Measurements from ENCODE around the gene TBC1D22A. TPM values are rescaled to one million over a fixed set of nuclear protein-coding genes. Genes with fewer than 3 reads are reported as not detected.

The TBC1D22A gene
- total RNA-seq, 2 donors from 2014 or later: 21.0 to 27.9 TPM

DNA sequence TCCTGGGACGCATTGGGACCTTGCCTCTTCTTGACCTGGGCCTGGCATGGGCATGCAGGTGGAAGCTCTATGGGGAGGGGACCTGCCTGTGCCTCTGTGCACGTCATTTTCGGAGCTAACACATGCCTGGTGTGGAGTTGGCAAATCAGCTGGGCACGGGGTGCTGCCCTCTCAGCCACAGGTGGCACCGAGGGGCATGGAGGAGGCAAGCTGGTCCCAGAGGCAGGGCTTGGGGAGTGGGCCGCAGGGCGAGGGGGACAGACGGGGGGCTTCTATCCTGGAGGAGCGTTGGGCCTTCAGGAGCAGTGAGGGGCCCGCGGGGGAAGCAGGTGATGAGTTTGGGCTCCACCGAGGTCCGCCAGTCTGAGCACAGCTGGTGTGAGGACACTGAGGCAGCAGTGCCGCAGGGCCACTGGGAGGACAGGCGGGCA lies 362.0 kb downstream of the TBC1D22A start:
- Mint-ChIP-seq H3K4me1 (peaks cover 7% of the 10 kb centered on the region), H3K27ac (peak overlapping the region; percentile 62), H3K4me3 (no peak overlapping the region), H3K36me3 (ENCODE audit: low read depth) (peaks cover 11% of the 10 kb centered on the region), H3K27me3 (ENCODE audit: insufficient read depth) (no peaks in the 10 kb centered on the region), H3K9me3 (no peaks in the 10 kb centered on the region)
- WGBS, 2 experiments (ENCODE audit: insufficient coverage in 1 of 2, insufficient read length in 1 of 2): 95% methylated on average over 12 to 15 of the region's 15 CpGs
- Histone ChIP-seq H3K36me3 (ENCODE audit: control insufficient read depth, insufficient read depth, low read length) (no peaks in the 10 kb centered on the region), H3K4me3 (ENCODE audit: low read length) (no peak overlapping the region), H3K27me3 (ENCODE audit: control insufficient read depth, insufficient read depth, low read length, poor library complexity, severe bottlenecking) (no peaks in the 10 kb centered on the region), H3K9ac (ENCODE audit: extremely low read depth, low read length, poor library complexity, severe bottlenecking) (no peak overlapping the region), H3K27ac (ENCODE audit: low read depth, low read length) (no peak overlapping the region), H3K4me1 (ENCODE audit: control insufficient read depth, insufficient read depth, low read length) (no peaks in the 10 kb centered on the region), H3K9me3 (ENCODE audit: control insufficient read depth, low read length) (no peaks in the 10 kb centered on the region)
- DNase-seq: no peak
- TF ChIP-seq, protein P1, sequence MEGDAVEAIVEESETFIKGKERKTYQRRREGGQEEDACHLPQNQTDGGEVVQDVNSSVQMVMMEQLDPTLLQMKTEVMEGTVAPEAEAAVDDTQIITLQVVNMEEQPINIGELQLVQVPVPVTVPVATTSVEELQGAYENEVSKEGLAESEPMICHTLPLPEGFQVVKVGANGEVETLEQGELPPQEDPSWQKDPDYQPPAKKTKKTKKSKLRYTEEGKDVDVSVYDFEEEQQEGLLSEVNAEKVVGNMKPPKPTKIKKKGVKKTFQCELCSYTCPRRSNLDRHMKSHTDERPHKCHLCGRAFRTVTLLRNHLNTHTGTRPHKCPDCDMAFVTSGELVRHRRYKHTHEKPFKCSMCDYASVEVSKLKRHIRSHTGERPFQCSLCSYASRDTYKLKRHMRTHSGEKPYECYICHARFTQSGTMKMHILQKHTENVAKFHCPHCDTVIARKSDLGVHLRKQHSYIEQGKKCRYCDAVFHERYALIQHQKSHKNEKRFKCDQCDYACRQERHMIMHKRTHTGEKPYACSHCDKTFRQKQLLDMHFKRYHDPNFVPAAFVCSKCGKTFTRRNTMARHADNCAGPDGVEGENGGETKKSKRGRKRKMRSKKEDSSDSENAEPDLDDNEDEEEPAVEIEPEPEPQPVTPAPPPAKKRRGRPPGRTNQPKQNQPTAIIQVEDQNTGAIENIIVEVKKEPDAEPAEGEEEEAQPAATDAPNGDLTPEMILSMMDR (conservative IDR thresholded peaks at IDR 0.05): no peak

DNA sequence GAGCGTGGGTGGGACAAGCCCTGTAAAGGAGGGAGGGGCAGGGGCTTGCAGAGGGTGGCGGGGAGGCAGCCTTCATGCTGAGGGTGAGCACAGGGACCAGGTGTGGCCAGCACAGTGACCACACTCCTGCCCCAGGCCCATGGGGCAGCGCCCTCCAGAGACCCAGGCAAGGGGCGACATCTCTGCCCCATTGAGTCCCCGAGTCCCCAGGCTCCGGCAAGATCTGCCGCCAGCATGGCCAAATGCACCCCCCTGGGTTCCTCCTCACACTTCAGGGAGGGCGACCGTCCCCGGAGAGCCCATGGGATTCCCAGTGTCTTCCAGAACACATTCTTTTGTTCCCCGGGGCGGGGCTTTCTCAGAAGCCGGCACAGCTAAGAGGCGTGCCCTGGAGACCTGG lies 362.5 kb downstream of the TBC1D22A start:
- TF ChIP-seq, protein P1 (conservative IDR thresholded peaks at IDR 0.05): no peak
- Histone ChIP-seq H3K27ac (ENCODE audit: low read depth, low read length) (no peak overlapping the region), H3K4me1 (ENCODE audit: control insufficient read depth, insufficient read depth, low read length) (no peaks in the 10 kb centered on the region), H3K9me3 (ENCODE audit: control insufficient read depth, low read length) (no peaks in the 10 kb centered on the region), H3K9ac (ENCODE audit: extremely low read depth, low read length, poor library complexity, severe bottlenecking) (no peak overlapping the region), H3K36me3 (ENCODE audit: control insufficient read depth, insufficient read depth, low read length) (no peaks in the 10 kb centered on the region), H3K4me3 (ENCODE audit: low read length) (no peak overlapping the region), H3K27me3 (ENCODE audit: control insufficient read depth, insufficient read depth, low read length, poor library complexity, severe bottlenecking) (no peaks in the 10 kb centered on the region)
- peaks cover 7% of the 10 kb centered on the region for H3K4me1 Mint-ChIP-seq
- 91% methylated on average over 13 to 14 of the region's 14 CpGs for WGBS, 2 experiments (ENCODE audit: insufficient coverage in 1 of 2, insufficient read length in 1 of 2)
- no peaks in the 10 kb centered on the region for H3K27me3 Mint-ChIP-seq (ENCODE audit: insufficient read depth)
- H3K27ac Mint-ChIP-seq: no peak overlapping the region
- DNase-seq: no peak
- peaks cover 11% of the 10 kb centered on the region for H3K36me3 Mint-ChIP-seq (ENCODE audit: low read depth)
- H3K4me3 Mint-ChIP-seq: no peak overlapping the region
- H3K9me3 Mint-ChIP-seq: no peaks in the 10 kb centered on the region

DNA sequence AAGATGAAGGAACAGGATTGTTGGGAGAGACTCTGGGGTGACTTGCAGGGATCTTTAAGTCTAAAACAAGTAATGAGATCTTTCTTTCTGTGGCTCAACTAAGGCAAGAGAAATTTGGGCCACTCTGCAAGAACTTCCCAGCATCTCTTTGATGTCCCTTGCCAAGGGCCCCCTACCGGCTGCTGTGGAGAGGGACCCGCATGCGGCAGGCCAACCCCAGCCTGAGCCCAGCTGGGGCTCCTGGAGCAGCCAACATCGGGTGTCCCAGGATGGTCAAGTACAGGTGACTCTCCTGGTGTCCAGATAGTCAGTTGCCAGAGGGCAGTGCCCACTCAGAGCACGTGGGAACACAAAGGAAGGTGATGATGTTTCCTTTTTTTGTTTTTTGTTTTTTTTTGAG lies 363.2 kb downstream of the TBC1D22A start:
- no peak overlapping the region for H3K4me3 ChIP-seq (ENCODE audit: low read length)
- Mint-ChIP-seq H3K4me3 (no peak overlapping the region), H3K36me3 (ENCODE audit: low read depth) (peaks cover 11% of the 10 kb centered on the region), H3K27ac (peak overlapping the region; percentile 33), H3K27me3 (ENCODE audit: insufficient read depth) (no peaks in the 10 kb centered on the region), H3K9me3 (no peaks in the 10 kb centered on the region), H3K4me1 (peaks cover 7% of the 10 kb centered on the region)
- DNase-seq: peak; percentile 75
- no peaks in the 10 kb centered on the region for H3K36me3 ChIP-seq (ENCODE audit: control insufficient read depth, insufficient read depth, low read length)
- TF ChIP-seq, protein P1 (conservative IDR thresholded peaks at IDR 0.05): peak; percentile 58
- no peak overlapping the region for H3K9ac ChIP-seq (ENCODE audit: extremely low read depth, low read length, poor library complexity, severe bottlenecking)
- H3K4me1 ChIP-seq (ENCODE audit: control insufficient read depth, insufficient read depth, low read length): no peaks in the 10 kb centered on the region
- WGBS, 2 experiments (ENCODE audit: insufficient coverage in 1 of 2, insufficient read length in 1 of 2): 89 to 91% methylated on average over 5 of the region's 5 CpGs
- H3K27ac ChIP-seq (ENCODE audit: low read depth, low read length): no peak overlapping the region
- H3K27me3 ChIP-seq (ENCODE audit: control insufficient read depth, insufficient read depth, low read length, poor library complexity, severe bottlenecking): no peaks in the 10 kb centered on the region
- H3K9me3 ChIP-seq (ENCODE audit: control insufficient read depth, low read length): no peaks in the 10 kb centered on the region

All from endodermal cell (in vitro differentiated cells).